GM12878 (cell line): ENCODE results near the gene DPP6. TPM values are rescaled to one million over a fixed set of nuclear protein-coding genes. Genes with fewer than 3 reads are reported as not detected.

Source experiments
- ATAC-seq: fragments of 200-7000 bp; cut with Tn5 transposase; 3 replicates; pipeline ENCODE4 v1.9.1; 2020; ENCODE audit warnings: mild to moderate bottlenecking, moderate library complexity
- BruUV-seq: library from RNA; stranded (reverse); fragments of 400-500 nt; replicated peaks from 2 replicates; lab custom pipeline; 2021; lab: Mats Ljungman, UMichigan
- CTCF ChIA-PET: fragments of 300-600 bp; sonication (Branson Sonifier 250); formaldehyde crosslinking; extraction: SDS; loops from one replicate; lab custom pipeline; 2021; ENCODE audit warnings: inconsistent platforms; lab: Yijun Ruan, JAX
- POLR2A ChIA-PET: fragments of 350-600 bp; formaldehyde crosslinking; extraction: SDS; loops from one replicate; lab custom pipeline; 2021; ENCODE audit warnings: inconsistent platforms; lab: Charles Lee
- RAD21 ChIA-PET: fragments of 300-600 bp; sonication (Branson Sonifier 250); formaldehyde crosslinking; loops from one replicate; lab custom pipeline; 2023; ENCODE audit warnings: antibody characterized with exemption; ENCODE audit not compliant: unreplicated experiment; lab: Charles Lee
- SMC1A ChIA-PET: fragments of 300-600 bp; sonication (Branson Sonifier 250); formaldehyde crosslinking; loops from one replicate; lab custom pipeline; 2023; ENCODE audit not compliant: unreplicated experiment, uncharacterized antibody; lab: Charles Lee
- DNase-seq: peaks from one replicate; pipeline ENCODE4 v3.0.0-alpha.2; 2011; ENCODE audit warnings: low read depth, low spot score
- FAIRE-seq: peaks from 3 replicates; lab custom pipeline; 2011; peaks lifted over from hg19 to GRCh38; lab: Jason Lieb, UNC
- H2AFZ ChIP-seq: 2 replicates; pipeline ENCODE4 v1.6.0; 2011; ENCODE audit warnings: low read depth, low read length, control low read depth; ENCODE audit not compliant: control insufficient read depth
- H3K27ac ChIP-seq: 2 replicates; pipeline ENCODE4 v1.5.1; 2011; ENCODE audit warnings: control low read depth; ENCODE audit not compliant: control insufficient read depth, insufficient read depth
- H3K27me3 ChIP-seq, 2 experiments: replicated peaks in 1 of 2; 2 replicates each; pipeline versions ENCODE4 v1.6.0 to v1.6.1; 2011; ENCODE audit warnings: low read length in 1 of 2; ENCODE audit not compliant: control insufficient read depth in 2 of 2, insufficient read depth in 2 of 2
- H3K36me3 ChIP-seq, 2 experiments: 2 replicates each; pipeline ENCODE4 v1.5.1; 2011; ENCODE audit warnings: low read length in 1 of 2; ENCODE audit not compliant: control insufficient read depth in 2 of 2, insufficient read depth in 2 of 2
- H3K4me1 ChIP-seq: 2 replicates; pipeline ENCODE4 v1.6.1; 2011; ENCODE audit warnings: mild to moderate bottlenecking, low read length, moderate library complexity, mixed read lengths; ENCODE audit not compliant: control insufficient read depth, insufficient read depth
- H3K4me2 ChIP-seq: 2 replicates; pipeline ENCODE4 v1.6.0; 2011; ENCODE audit warnings: control low read depth; ENCODE audit not compliant: control insufficient read depth, insufficient read depth
- H3K4me3 ChIP-seq: fragments of 200-600 bp; sonication (generic); 2 replicates; pipeline ENCODE4 v1.5.1; 2016
- H3K79me2 ChIP-seq: 2 replicates; pipeline ENCODE4 v1.6.0; 2011; ENCODE audit warnings: low read length; ENCODE audit not compliant: control insufficient read depth, insufficient read depth
- H3K9ac ChIP-seq: 2 replicates; pipeline ENCODE4 v1.8.0; 2011; ENCODE audit warnings: low read length, control low read depth, mixed read lengths; ENCODE audit not compliant: control insufficient read depth, insufficient read depth
- H3K9me3 ChIP-seq: replicated peaks from 3 replicates; pipeline ENCODE4 v1.5.1; 2011; ENCODE audit warnings: mild to moderate bottlenecking, low read length; ENCODE audit not compliant: control insufficient read depth, insufficient read depth
- H4K20me1 ChIP-seq: 2 replicates; pipeline ENCODE4 v1.6.0; 2011; ENCODE audit not compliant: control insufficient read depth, insufficient read depth
- E2F8 ChIP-seq: fragments of 450-650 bp; IDR thresholded peaks from 2 replicates; pipeline ENCODE4 v1.6.1; 2018; ENCODE audit warnings: mild to moderate bottlenecking, low read depth, moderate library complexity; ENCODE audit not compliant: partially characterized antibody
- EGR1 ChIP-seq, 2 experiments: IDR thresholded peaks; 1 replicate in 1 of 2; 2 replicates in 1 of 2; pipeline ENCODE4 v1.6.1; 2011 to 2012; ENCODE audit warnings: low read depth in 2 of 2, low read length in 2 of 2, borderline replicate concordance in 1 of 2, mild to moderate bottlenecking in 1 of 2, moderate library complexity in 1 of 2
- KDM1A ChIP-seq: fragments of 200-600 bp; sonication (generic); IDR thresholded peaks from 2 replicates; pipeline ENCODE4 v1.6.1; 2016; ENCODE audit warnings: borderline replicate concordance
- NFYA ChIP-seq: IDR thresholded peaks from 2 replicates; pipeline ENCODE4 v1.6.1; 2011; ENCODE audit warnings: low read depth, mild to moderate bottlenecking, low read length, improper control_type of control experiment, borderline replicate concordance
- SIX5 ChIP-seq: IDR thresholded peaks from 2 replicates; pipeline ENCODE4 v1.6.1; 2011; ENCODE audit warnings: mild to moderate bottlenecking, low read depth, low read length, moderate library complexity; ENCODE audit not compliant: severe bottlenecking
- TCF7 ChIP-seq: IDR thresholded peaks from 2 replicates; pipeline ENCODE4 v1.6.1; 2014; ENCODE audit warnings: antibody characterized with exemption, borderline replicate concordance
- USF2 ChIP-seq: IDR thresholded peaks from 2 replicates; pipeline ENCODE4 v1.6.1; 2011; ENCODE audit warnings: low read depth, low read length, improper control_type of control experiment, borderline replicate concordance
- ZSCAN29 ChIP-seq: fragments of 450-650 bp; IDR thresholded peaks from 2 replicates; pipeline ENCODE4 v1.6.1; 2017; ENCODE audit warnings: mild to moderate bottlenecking, moderate library complexity
- WGBS: methylation state at CpG from one replicate; pipeline ENCODE4 v1.1.6; 2016; ENCODE audit warnings: low lambda C conversion rate; ENCODE audit not compliant: insufficient replicate concordance, insufficient coverage; ENCODE audit errors: missing lambda C conversion rate; 5-methylcytosine and 5-hydroxymethylcytosine counted together
- in situ Hi-C: fragments of 300-500 bp; cut with MboI; formaldehyde crosslinking; loops from 9 replicates; pipeline ENCODE4 v1.14.3; 2018; ENCODE audit warnings: mixed read lengths
- intact Hi-C: fragments of 100-400 bp; cut with micrococcal nuclease; formaldehyde crosslinking; loops from one replicate; pipeline ENCODE4 v1.14.2; 2022; ENCODE audit not compliant: unreplicated experiment
- polyA plus RNA-seq, 11 experiments: library from polyadenylated mRNA; depleted of rRNA in 4 of 11; unstranded in 6 of 11; stranded (reverse) in 5 of 11; fragments of >200 nt; fragmentation: Nextera tagmentation in 4 of 11; fragmentation: Illumina TruSeq in 1 of 11; extraction: Ambion mirVana in 4 of 11; extraction: Trizol in 1 of 11; gene quantifications; 1 replicate in 1 of 11; 2 replicates in 10 of 11; pipeline versions ENCODE4 v1.2.1 to v1.2.3, GENCODE V29; 2011 to 2016; ENCODE audit warnings: inconsistent platforms in 2 of 11, missing spikeins in 2 of 11, low read depth in 1 of 11
- total RNA-seq, 4 experiments: library from RNA; depleted of rRNA in 3 of 4; stranded (reverse); fragments of >200 nt in 3 of 4; fragmentation: Illumina TruSeq in 1 of 4; extraction: Trizol in 1 of 4; gene quantifications; 2 replicates each; pipeline versions ENCODE4 v1.2.1 to v1.2.3, GENCODE V29; 2013 to 2021
- TF ChIP-seq, protein P1 (sequence below): fragments of 450-650 bp; IDR thresholded peaks from 2 replicates; pipeline ENCODE4 v1.6.1; 2017; ENCODE audit warnings: antibody characterized with exemption, mild to moderate bottlenecking, moderate library complexity
- TF ChIP-seq, protein P2 (sequence below): fragments of 450-650 bp; IDR thresholded peaks from 2 replicates; pipeline ENCODE4 v1.6.1; 2016; ENCODE audit warnings: mild to moderate bottlenecking

DPP6 gene
- total and polyA plus RNA-seq, 10 of the 15 experiments (the other 5 are each of a cell fraction or from before 2014, with no cell fraction given): not detected

DNA sequence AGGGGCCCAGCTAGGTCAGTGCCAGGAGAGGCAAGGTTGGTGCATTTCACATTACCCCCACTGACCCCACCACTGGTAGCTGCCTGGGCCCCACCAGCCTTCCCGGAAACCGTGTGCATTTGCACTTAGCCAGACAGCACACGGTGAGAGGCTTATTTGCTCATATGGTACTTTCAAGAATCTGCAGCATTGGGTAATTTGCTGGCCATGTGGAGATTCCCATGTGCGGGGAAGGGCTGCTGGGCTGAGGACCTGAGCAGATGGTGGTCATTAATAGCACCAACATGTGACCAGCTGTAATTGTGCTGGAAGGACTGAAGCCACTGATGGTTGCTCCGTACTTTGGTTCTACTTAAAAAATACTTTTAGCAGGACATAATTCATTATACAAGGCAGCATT lies 323.8 kb downstream of the DPP6 start (continued):
- no peak for TF ChIP-seq USF2
- TF ChIP-seq TCF7: no peak
- TF ChIP-seq ZSCAN29: no peak

GRCh38 chr7:154380771-154381170 lies 328.6 kb downstream of the DPP6 start:
- no peaks in the 10 kb centered on the region for H3K36me3 ChIP-seq
- in situ Hi-C loops: no loop called here
- no peak overlapping the region for H2AFZ ChIP-seq
- H3K27me3 ChIP-seq: no peaks in the 10 kb centered on the region
- intact Hi-C loops: no loop called here
- ChIA-PET SMC1A (no interaction called here), RAD21 (no interaction called here), POLR2A (no interaction called here), CTCF (no interaction called here)
- TF ChIP-seq, protein P1, sequence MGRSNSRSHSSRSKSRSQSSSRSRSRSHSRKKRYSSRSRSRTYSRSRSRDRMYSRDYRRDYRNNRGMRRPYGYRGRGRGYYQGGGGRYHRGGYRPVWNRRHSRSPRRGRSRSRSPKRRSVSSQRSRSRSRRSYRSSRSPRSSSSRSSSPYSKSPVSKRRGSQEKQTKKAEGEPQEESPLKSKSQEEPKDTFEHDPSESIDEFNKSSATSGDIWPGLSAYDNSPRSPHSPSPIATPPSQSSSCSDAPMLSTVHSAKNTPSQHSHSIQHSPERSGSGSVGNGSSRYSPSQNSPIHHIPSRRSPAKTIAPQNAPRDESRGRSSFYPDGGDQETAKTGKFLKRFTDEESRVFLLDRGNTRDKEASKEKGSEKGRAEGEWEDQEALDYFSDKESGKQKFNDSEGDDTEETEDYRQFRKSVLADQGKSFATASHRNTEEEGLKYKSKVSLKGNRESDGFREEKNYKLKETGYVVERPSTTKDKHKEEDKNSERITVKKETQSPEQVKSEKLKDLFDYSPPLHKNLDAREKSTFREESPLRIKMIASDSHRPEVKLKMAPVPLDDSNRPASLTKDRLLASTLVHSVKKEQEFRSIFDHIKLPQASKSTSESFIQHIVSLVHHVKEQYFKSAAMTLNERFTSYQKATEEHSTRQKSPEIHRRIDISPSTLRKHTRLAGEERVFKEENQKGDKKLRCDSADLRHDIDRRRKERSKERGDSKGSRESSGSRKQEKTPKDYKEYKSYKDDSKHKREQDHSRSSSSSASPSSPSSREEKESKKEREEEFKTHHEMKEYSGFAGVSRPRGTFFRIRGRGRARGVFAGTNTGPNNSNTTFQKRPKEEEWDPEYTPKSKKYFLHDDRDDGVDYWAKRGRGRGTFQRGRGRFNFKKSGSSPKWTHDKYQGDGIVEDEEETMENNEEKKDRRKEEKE: no peak
- TF ChIP-seq, protein P2, sequence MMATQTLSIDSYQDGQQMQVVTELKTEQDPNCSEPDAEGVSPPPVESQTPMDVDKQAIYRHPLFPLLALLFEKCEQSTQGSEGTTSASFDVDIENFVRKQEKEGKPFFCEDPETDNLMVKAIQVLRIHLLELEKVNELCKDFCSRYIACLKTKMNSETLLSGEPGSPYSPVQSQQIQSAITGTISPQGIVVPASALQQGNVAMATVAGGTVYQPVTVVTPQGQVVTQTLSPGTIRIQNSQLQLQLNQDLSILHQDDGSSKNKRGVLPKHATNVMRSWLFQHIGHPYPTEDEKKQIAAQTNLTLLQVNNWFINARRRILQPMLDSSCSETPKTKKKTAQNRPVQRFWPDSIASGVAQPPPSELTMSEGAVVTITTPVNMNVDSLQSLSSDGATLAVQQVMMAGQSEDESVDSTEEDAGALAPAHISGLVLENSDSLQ: no peak
- TF ChIP-seq EGR1 (IDR thresholded peaks at IDR 0.05; ENCODE audit: borderline replicate concordance in 1 of 2, low read depth in 2 of 2, low read length in 2 of 2) (no peak), SIX5 (no peak), KDM1A (no peak), E2F8 (no peak), NFYA (no peak)
- FAIRE-seq (no peak), DNase-seq (no peak), ATAC-seq (no peak)
- no peak overlapping the region for H3K27ac ChIP-seq
- no peak overlapping the region for H3K9ac ChIP-seq
- no peaks in the 10 kb centered on the region for H3K9me3 ChIP-seq
- no peaks in the 10 kb centered on the region for H3K79me2 ChIP-seq
- BruUV-seq: no TSS peak
- WGBS: 2% methylated on average over 3 of the region's 3 CpGs
- no peaks in the 10 kb centered on the region for H3K4me1 ChIP-seq
- no peak overlapping the region for H3K4me3 ChIP-seq
- H3K4me2 ChIP-seq: no peak overlapping the region
- no peaks in the 10 kb centered on the region for H4K20me1 ChIP-seq
